Peyer's patch (tissue), 4 donors: ENCODE data around the gene ADGRD1.

Source experiments
- CTCF ChIP-seq, 6 experiments: fragments of 450-650 bp in 4 of 6; fragments of 200-600 bp in 2 of 6; sonication (generic) in 1 of 6; IDR thresholded peaks; one replicate each; pipeline ENCODE4 v1.5.1; 2017 to 2019; ENCODE audit warnings: antibody characterized with exemption in 6 of 6, mild to moderate bottlenecking in 3 of 6, moderate library complexity in 1 of 6
- POLR2A ChIP-seq, 2 donors: fragments of 450-650 bp; IDR thresholded peaks; one replicate each; pipeline ENCODE4 v1.5.1; 2017; ENCODE audit warnings: antibody characterized with exemption in 2 of 2, mild to moderate bottlenecking in 2 of 2, moderate library complexity in 2 of 2

- TF ChIP-seq CTCF (IDR thresholded peaks at IDR 0.05) (no peak), POLR2A (IDR thresholded peaks at IDR 0.05) (no peak)
Measured at GRCh38 chr12:130972586-130972950, 18.9 kb downstream of the ADGRD1 start.
